ENCODE measurements around the gene ANO1. TPM values are rescaled to one million over a fixed set of nuclear protein-coding genes. Genes with fewer than 3 reads are reported as not detected.

Gene ANO1
- total and polyA plus RNA-seq, 2 of the 8 experiments (the other 6 are each of a cell fraction or from before 2014, with no cell fraction given), result 4.7 to 5.0 TPM

DNA sequence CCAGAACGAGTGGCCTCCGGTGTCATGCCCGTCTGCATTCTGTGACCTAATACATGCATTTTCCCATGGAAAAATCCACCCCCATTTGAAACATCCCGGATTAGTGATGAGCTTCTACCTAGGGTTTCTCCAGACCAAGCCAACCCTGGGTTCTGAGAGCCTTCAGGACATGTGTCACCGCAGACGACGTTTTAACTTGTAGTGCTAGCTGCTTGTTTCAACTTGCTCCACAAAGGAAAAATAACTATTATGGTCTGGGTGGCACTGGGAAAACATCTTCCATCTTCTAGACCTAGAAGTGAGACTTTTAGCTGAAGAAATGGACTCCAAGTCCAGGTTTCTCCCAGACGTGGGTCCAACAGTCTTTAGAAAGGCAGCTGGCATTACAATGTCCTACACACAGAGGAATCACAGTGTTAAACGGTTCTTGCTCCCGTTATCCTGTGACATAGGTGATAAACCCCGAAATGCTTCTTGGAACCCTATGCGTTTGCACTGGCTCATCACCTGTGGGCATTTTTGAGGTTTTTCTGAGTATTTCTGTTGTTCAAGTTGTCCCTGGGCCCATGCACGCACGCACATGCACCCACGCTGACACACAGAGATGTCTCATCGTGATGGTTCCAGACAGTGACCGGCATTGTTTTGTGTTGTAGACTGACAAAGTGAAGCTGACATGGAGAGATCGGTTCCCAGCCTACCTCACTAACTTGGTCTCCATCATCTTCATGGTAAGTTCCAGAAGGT, 78.3 kb downstream of the ANO1 start:
- Histone ChIP-seq H3K56ac (replicated peaks; ENCODE audit: insufficient read length, low read depth, low read length) (no peak overlapping the region), H3K27me3 (replicated peaks in 1 of 4; ENCODE audit: control insufficient read depth in 3 of 4, extremely low read depth in 1 of 4, insufficient read depth in 3 of 4, low read length in 3 of 4) (no peaks in the 10 kb centered on the region; a peak in 1 of 7 replicates), H4K20me1 (replicated peaks in 1 of 2; ENCODE audit: control insufficient read depth in 1 of 2, insufficient read depth in 2 of 2, low read length in 2 of 2) (no peaks in the 10 kb centered on the region), H2BK12ac (ENCODE audit: low read depth, low read length) (no peak overlapping the region), H3K4ac (replicated peaks; ENCODE audit: insufficient read length, low read depth, low read length) (no peak overlapping the region), H4K91ac (replicated peaks; ENCODE audit: insufficient read length, low read length) (no peak overlapping the region), H3K23me2 (ENCODE audit: low read depth, low read length) (no peaks in the 10 kb centered on the region), H3K36me3 (ENCODE audit: control insufficient read depth in 2 of 4, insufficient read depth in 4 of 4, low read length in 3 of 4) (no peaks in the 10 kb centered on the region), H3K79me2 (ENCODE audit: control insufficient read depth in 1 of 2, insufficient read depth in 2 of 2, low read length in 2 of 2) (no peaks in the 10 kb centered on the region), H3K27ac (ENCODE audit: low read depth, low read length) (no peak overlapping the region), H2AK5ac (ENCODE audit: low read depth, low read length) (no peak overlapping the region), H3K9ac (replicated peaks in 1 of 4; ENCODE audit: extremely low read depth in 1 of 4, low read depth in 3 of 4, low read length in 3 of 4) (no peak overlapping the region), H3K4me3 (ENCODE audit: extremely low read depth in 1 of 4, insufficient read depth in 2 of 4, low read depth in 3 of 4, low read length in 4 of 4) (no peak overlapping the region), H2BK5ac (ENCODE audit: low read depth, low read length) (no peak overlapping the region), H3K4me2 (ENCODE audit: insufficient read depth in 1 of 2, low read depth in 2 of 2, low read length in 2 of 2) (no peak overlapping the region), H3K23ac (ENCODE audit: insufficient read length) (no peak overlapping the region), H2BK120ac (replicated peaks; ENCODE audit: low read depth, low read length) (no peak overlapping the region), H3K79me1 (ENCODE audit: low read depth, low read length) (no peaks in the 10 kb centered on the region), H2BK20ac (ENCODE audit: low read length) (no peak overlapping the region), H4K8ac (ENCODE audit: extremely low read depth, insufficient read depth, low read length) (no peak overlapping the region), H2AFZ (ENCODE audit: low read length) (no peak overlapping the region), H2BK15ac (ENCODE audit: low read length) (no peak overlapping the region), H3K4me1 (replicated peaks in 1 of 4; ENCODE audit: control insufficient read depth in 3 of 4, insufficient read depth in 4 of 4, low read length in 3 of 4) (no peaks in the 10 kb centered on the region; a peak in 2 of 7 replicates), H3K18ac (ENCODE audit: extremely low read depth, low read length) (no peak overlapping the region), H4K5ac (ENCODE audit: insufficient read length, low read depth, low read length) (no peak overlapping the region), H3K14ac (ENCODE audit: insufficient read length) (no peak overlapping the region), H3K9me3 (ENCODE audit: insufficient read depth in 2 of 2, low read depth in 1 of 2, low read length in 1 of 2) (no peaks in the 10 kb centered on the region)
- DNase-seq (ENCODE audit: low read depth in 1 of 2, low spot score in 2 of 2) (no peak), FAIRE-seq (no peak)
- CTCF ChIA-PET (ENCODE audit: partially characterized antibody), result interaction anchor here (0.6 to 9.6 kb wide), 18 partner anchors 8 to 247 kb away, joined by 3 to 78 read pairs (median 4); no protein-coding TSS in a partner anchor
- POLR2A ChIA-PET (ENCODE audit: partially characterized antibody), result interaction anchor here (1.5 kb wide), 1 partner anchor 13 kb away, joined by 6 read pairs; no protein-coding TSS in a partner anchor
- TF ChIP-seq HDAC2 (IDR thresholded peaks at IDR 0.05; ENCODE audit: borderline replicate concordance in 1 of 2, low read depth in 2 of 2, low read length in 2 of 2) (no peak), TAF1 (IDR thresholded peaks at IDR 0.05; ENCODE audit: low read depth, low read length) (no peak), CBX8 (IDR thresholded peaks at IDR 0.05; ENCODE audit: borderline replicate concordance, low read depth, low read length) (no peak), SIRT6 (IDR thresholded peaks at IDR 0.05; ENCODE audit: low read length) (no peak), CREB1 (IDR thresholded peaks at IDR 0.05) (no peak), RXRA (IDR thresholded peaks at IDR 0.05; ENCODE audit: insufficient read depth, low read depth, low read length) (no peak), POU5F1 (IDR thresholded peaks at IDR 0.05; ENCODE audit: low read depth, low read length) (no peak), CHD2 (IDR thresholded peaks at IDR 0.05; ENCODE audit: low read length) (no peak), EP300 (IDR thresholded peaks at IDR 0.05; ENCODE audit: borderline replicate concordance in 1 of 2, low read depth in 2 of 2, low read length in 2 of 2) (no peak)
- WGBS, 2 experiments (ENCODE audit: extremely low coverage in 1 of 2, insufficient coverage in 1 of 2, insufficient read length in 1 of 2, insufficient replicate concordance in 2 of 2, low coverage in 1 of 2, low lambda C conversion rate in 2 of 2, missing lambda C conversion rate in 1 of 2), result 94% methylated on average over 18 of the region's 18 CpGs; no CpG with 5 or more reads in 1 of the 2 experiments
